NCI-H2081 treated with DMSO at 0.1 percent for 48 hours (cell line): ENCODE data around the gene ROS1.
"Not testable (repeated sequence)": the region's sequence is repeated elsewhere in the genome, so short reads cannot be mapped to it uniquely, and the experiment has no call there.

ENCODE experiments used
- DNase-seq: peaks from one replicate; lab custom pipeline; 2025; lab: John Stamatoyannopoulos, UW

Gene ROS1

DNA sequence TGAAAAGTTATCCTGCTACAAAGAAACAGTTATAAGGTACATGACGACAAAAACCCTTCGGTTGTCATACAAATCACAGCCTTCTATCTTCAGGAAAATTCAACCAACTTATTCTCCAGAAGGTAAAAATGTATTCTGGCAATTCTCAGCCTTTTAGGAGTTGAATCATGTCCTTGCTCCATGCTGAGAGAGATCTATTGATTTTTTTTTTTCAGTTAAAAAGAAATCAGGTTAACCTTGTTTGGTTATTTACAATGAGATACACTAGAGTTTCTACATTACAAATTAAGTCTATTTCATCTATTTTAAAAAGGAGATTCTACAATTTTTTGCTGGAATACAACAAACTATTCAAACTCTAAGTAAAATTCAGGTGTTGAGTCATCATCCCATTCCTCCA, 45.4 kb downstream of the ROS1 start:
- DNase-seq, result no peak

DNA sequence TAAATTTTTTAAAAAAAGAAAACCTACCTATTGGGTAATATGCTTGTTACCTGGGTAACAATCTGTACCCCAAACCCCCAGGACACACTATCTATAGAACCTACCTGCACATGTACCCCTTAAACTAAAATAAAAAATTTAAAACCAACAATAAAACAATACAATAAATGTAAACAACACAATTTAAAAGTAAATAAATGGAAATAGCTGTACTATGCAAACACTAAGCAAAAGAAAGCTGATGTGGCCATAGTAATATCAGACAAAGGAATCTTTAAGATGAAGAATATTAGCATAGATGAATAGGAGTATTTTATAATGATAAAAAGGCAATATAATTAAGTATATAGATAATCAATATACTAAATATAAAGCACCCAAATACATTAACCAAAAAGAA, 50.3 kb downstream of the ROS1 start:
- no peak for DNase-seq

DNA sequence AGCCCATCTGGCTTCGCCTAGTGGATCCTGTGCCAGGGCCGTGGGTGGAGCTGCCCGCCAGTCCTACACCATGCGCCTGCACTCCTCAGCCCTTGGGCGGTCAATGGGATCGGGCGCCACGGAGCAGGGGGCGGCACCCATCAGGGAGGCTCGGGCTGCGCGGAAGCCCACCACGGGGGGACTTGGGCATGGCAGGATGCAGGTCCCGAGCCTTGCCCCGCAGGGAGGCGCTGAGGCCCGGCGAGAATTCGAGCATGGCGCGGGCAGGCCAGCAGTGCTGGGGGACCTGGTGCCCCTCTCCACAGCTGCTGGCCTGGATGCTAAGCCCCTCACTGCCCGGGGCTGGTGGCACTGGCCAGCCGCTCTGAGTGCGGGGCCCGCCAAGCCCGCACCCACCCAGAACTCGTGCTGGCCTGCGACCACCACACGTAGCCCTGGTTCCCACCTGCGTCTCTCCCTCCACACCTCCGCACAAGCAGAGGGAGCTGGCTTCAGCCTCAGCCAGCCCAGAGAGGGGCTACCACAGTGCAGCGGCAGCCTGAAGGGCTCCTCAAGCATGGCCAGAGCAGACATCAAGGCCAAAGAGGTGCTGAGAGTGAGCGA, 52.4 kb downstream of the ROS1 start:
- DNase-seq, result no peak

DNA sequence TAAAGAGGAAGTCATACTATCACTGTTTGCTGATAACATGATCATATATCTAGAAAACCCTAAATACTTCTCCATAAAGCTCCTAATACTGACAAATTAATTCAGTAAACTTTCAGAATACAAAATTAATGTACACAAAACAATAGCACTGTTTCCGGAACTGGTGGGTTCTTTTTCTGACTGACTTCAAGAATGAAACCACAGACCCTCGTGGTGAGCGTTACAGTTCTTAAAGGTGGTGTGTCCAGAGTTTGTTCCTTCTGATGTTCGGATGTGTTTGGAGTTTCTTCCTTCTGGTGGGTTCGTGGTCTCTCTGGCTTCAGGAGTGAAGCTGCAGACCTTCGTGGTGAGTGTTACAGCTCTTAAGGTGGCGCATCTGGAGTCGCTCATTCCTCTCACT, 53.5 kb downstream of the ROS1 start:
- DNase-seq, result not testable (repeated sequence)

DNA sequence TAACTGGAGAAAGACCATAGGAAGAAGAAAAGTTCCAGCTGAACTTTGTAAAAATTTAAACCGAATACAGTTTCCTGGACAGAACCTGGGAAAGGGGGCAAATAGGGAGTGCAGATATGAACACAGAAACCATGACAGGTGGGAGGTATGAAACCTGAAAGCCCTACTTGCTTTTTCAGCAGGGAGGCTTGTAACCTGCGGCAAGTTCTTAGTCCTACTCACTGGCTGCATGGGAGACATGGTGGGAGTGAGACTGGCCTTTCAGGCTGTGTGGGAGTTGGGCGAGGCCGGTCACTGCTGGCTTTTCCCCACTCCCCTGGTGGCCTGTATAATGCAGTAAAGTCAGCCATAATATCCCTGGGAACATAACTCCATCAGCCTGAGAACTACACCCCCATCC, 54.2 kb downstream of the ROS1 start:
- DNase-seq, result no peak

DNA sequence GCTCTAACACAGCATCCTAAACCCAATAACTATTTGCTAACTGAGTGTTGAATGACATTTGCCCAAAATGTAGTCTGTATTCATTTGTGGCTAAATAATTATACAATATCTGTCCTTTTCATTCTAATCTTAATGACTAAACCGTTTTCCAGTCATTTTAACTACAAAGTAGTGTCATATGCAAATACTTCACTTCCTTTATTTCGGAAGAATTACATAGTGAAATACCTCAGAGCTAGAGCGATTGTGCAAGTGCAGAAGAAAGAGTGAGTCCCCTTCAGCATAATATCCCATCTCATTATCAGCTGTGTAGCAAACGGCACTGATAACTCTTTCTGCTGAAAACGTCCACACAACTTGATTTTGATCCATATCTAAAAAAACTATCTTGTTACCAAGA, 66.2 kb downstream of the ROS1 start:
- no peak for DNase-seq

DNA sequence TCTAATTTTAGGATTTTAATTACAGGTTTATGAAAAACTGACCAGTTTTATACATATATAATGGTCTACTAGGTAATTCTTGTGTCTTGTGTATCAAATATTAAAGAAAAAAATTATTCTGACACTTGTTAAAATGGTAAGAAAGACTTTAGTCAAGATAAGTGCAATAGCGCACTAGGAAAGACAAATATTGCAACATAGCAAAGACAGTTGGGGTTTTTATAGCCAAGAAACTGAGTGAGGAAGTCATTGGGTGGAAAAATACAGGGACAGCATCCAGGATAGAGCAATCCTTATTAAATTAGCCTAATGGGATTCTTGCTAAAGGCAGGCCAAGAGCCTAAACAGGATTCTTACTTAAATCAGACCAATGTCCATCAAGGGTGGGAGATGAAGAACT, 71.1 kb downstream of the ROS1 start:
- no peak for DNase-seq

DNA sequence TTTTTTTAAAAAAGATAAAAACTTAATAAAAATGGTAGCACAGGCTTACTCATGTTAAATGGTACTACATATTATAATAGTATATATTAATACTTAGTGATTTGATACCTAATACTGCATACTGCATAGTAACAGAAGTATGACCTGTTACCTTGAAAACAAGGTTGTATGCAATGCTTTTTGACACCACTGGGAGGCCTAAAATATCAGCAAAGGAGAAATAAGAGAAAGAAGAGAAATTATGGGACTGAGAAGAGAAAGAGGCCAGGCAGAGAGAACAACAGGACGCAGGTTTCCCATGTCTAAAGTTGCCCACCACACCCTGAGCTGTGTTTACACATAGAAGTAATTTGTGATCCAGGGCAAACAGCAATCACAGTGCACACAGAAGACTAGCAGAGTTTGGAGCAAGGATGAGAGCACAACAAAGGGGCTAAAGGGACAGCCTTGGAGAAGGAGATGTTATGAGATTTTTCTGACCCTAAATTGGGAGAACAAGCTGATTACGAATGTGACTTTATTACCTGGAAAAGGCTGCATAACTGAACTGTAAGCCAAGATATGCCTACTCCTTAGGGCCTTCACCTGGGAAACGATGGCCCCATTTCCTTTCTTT, 73.2 kb downstream of the ROS1 start:
- no peak for DNase-seq

DNA sequence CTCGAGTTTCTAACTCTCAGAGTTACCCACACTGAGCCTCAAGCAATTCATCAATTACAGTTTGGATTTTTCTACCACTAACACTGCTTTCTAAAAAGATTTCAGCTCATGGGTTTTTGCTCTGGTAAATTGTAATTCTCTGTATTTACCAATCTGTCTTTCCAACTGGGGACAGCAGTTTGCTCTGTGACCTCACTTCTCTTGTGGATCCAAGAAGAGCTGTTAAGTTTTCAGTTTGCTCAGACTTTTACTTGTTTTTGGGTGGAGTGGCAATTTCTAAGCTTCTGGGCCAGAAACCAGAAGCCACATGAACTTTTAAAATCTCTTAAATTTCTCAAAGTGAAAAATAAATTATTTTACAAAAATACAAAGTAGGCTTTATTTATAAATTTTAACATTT, 74.2 kb downstream of the ROS1 start:
- no peak for DNase-seq

DNA sequence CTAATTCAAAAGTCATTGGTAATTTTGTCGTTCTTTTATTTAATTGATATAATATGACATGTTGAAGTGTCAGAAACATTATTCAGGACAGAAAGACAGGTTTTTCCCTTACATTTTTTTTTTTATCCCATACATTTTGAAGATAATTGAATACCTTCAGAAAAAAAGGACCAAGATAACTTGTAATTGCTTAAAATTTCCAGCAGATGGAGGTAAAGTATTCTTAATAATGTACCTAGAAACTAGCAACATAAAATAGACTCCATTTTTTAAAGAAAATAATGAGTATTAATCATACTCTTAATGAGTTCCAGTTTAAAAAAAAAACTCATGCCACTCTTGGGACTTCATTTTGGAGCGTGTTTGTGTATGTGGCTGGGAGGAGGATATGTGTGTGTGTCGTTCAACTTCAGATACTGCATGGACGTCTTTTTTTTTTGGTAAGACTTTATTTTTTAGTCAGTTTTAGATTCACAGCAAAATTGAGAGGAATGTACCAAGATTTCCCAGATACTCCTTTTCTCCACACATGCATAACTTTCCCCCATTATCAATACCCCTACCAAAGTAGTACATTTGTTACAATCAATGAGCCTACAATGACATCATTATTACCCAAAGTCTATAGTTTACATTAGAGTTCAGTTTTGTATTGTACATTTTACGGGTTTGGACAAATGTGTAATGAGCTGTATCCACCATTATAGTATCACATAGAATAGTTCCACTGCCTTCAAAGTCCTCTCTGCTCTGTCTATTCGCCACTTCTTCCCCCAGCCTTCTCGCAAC, 79.4 kb downstream of the ROS1 start:
- DNase-seq, result no peak

DNA sequence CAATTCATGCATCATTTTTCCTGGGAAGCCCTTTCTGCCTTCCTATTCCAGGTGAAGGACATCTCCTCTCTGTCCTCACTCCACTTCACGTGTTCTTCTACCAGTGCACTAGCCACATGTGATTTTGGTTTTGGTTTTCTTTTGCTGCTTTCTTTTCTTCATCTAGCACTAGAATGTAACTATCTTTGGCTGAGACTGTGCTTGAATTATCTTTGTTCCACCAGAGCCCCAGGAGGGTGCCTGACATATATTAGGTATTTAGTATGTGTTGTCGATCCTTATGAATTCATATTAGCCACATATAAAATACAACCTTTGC, 80.5 kb downstream of the ROS1 start:
- DNase-seq, result no peak

DNA sequence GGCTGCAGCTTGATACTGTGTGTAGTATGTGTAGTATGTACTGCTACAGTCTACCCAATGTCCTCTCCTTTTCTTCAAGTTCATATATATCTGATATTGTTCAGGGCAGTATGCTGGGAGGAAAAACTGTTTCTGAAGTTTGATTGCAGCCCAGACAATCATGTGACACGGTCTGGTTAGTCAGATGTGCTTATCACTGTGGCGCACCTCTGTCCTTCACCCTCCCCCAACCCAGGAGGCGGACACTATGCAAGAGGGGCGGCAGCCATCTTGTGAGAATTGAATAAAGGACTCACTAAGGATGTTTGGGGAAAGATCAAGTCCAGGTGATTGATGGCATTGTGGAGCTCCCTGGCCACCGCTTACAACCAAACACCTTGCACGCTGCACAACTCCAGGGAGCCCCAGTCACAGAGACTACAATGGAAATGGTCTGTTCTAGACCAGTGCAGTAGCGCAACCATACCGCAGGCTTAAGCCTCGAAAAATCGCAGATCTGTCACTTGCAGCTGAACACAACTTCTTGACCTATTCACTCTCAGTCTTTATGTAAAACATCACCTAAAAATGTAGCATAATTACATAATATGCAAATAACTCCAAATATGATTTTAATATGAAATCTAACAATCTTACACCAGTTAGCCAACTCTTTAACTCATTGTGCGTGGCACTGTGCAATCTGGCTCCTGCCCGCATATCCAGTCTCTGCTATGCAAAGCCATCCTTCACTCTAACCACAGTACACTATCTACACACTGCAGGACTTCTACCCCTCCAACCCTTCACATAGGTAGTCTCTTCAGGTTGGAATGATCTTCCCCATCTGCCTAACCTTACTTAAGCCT, 81.1 kb downstream of the ROS1 start:
- DNase-seq, result no peak

DNA sequence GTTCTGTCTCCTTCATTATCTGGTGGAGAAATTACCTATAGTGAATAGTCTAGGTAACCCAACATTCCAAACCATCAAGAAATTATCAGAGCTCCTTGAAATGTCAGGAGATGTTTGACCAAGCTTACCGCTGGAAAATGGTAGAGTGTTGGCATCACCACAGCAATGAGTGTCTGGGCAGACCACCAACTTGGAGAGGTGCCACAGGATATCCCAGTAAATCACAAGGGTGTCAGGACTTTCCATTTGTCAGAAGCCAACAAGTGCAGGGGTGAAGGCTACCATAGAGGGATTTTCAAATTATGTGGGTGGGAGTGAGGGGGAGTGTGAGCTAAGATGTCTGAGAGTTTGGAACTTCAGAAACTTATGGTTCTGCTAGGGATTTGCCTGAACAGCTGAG, 87.2 kb downstream of the ROS1 start:
- no peak for DNase-seq

DNA sequence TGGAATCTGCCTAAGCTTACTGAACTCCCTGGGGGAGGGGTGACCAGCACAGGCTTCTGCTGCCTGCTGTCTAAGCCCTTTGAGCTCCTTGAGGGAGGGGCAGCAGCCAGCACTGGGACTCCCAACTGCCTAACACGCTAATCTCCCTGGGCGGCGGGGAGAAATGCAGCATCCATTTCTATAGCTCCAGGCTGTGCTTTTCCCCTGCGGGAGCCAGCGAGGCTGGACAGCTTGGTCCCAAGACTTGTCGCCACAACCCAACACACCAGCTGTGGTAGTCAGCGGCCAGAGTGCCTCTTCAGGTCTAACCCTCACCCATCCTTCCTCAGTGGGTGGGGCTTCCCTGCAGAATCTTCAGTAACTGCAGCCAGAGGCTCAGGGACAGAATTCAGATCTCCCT, 95.8 kb downstream of the ROS1 start:
- no peak for DNase-seq

DNA sequence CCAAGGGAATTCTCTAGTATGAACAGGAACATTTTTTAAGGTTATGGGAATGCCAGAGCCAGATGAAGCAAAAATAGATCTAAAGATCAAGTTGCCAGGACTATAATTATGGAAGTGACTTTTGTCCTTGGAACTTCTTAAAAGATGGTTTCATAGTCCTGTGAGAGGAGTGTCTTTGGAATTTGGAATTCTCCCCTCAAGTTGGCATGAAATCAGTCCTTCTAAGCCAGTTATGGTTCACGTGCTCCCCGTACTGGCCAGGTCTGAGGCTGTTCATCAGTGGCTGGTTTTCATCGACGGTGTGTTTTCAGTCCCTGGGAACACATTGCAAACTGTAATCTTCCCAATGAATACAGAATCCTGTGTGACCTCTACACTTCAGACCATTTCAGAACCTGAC, 97.2 kb downstream of the ROS1 start:
- no peak for DNase-seq

DNA sequence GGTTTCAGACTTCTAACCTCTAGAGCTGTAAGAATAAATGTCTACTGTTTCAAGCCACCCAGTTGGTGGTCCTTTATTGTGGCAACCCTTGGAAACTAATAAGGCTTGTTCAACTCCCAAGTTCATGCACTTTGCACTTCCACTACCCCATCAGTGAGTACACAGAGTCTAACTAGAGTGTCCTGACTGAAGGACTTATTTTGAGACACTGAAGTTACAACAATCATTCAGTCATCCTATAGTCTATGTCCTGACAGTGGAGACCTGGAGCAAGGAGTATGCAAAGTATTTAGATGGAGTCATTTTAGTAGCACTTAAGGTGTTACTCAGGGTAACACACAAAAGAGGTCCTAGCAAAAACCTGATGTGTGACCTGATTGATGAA, 97.7 kb downstream of the ROS1 start:
- no peak for DNase-seq

DNA sequence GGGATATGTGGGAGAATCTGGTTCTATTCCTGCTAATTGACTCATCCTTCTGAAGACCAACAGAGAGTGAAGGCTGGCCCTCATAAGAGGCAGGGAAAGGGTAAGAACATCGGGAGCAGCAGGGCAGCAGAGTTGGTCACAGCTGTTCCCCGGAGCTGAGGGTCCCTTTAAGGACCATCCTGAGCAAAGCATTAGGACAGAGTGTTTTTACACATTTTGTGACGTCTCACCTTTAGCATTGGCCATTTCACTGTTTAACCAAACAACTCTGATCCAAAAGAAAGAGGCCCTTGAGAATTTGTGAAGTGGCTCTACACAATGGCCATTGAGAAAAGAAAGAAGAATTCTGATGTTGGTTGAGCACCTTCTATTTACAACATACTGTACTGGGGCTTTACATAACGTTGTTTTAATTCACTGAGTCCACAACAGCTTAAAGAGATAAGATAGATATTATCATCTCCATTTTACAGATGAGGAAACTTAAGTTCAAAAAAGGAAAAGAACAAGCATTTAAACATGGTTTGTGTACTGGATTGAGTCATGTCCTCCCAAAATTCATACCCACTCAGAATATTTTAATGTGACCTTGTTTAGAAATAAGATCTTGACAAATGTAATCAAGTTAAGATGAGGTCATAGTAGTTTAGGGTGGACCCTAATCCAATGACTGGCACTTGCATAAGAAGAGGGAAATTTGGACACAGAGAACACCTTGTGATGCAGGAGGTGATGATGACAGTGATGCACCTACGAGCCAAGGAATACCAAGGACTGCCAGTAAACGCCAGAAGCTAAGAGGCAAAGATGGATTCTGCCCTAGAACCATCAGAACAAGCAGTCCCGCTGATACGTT, 98.4 kb downstream of the ROS1 start:
- no peak for DNase-seq

DNA sequence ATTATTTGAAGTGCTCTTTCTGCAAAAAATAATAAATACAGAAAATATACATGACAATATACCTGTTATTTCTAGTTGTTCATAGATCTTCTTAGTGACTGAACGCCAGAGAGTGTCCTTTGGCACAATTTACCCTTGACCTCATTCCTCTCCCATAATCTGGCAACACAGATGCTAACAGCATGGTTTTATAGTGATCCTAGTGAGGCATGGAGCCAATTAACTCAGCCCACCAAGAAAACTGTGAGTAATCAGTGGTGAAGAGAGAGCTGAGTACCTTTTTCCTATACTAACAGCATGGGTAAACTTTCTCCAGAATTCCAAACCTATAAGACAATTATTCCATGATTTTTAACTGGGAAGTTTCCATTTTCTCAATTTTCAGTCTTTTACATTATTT, 99.3 kb downstream of the ROS1 start:
- no peak for DNase-seq

DNA sequence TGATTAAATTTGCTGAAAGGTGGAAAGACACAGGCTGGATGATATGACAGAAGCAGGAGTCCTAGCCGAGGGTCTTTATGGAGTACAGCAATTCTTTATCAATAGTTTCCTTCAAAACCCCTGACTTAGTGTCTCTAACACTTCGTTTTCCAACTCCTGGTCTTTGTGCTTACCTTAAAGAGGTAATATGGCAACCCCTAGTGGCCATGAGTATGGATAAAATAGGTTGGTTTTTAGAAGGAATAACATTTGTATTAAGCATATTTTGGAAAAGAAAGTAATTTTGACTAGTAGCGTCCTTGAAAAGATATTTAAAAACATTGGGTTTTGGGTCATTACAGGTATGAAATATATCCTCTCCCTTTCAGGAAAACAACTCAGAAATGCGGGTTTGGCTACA, 108.5 kb downstream of the ROS1 start:
- no peak for DNase-seq

DNA sequence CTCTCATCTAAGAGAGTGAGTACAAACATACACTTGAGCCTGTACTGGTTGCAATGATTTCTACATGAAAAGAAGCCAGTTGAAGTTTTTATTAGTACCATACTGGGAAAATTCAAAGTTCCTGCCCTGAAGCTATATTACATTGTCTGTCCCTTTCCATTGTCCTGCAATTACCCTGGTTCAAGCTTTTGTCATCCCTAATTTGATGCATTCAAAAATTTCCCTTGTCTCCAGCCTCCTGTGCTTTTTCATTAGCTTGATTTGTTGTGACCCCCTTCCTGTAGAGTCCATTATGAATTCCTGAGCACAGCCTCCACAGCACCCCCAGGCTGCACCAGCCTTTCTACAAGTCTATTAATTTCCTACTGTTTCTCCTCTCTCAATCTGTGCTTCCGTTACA, 114.0 kb downstream of the ROS1 start:
- no peak for DNase-seq

DNA sequence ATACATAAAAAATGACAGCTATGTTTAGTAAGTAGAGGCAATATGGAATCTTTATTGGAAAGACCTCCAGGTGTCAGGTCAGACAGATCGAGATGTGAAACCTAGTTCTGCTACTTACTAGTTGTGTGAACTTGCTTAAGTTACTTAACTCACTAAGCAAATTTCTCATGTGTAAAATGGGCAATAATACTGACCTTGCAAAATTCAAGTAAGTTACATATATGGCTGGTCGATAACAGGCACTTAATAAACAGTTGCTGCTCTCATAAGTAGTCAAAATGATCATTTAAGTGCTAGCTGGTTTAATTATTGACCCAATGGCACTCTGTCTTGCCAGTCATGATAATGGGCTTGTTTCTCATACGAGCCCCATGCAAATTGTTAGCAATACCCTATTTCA, 114.4 kb downstream of the ROS1 start:
- no peak for DNase-seq

DNA sequence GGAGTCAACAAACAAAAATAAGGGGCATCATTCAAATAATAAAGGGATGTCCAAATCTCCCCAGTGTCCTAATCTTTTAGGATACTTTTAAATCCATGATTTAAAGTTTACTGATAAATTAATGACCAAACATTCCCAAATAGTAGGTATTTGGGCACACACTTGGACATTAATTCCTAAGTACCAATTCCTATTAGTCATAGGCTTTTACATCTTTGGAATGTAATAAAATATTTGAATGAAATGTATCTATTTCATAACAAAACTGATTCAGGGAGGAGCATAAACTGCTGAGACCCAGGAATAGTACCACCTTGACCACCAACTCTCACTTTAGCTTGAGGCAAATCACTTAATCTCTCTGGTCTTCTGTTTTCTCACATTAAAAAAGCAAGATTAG, 116.1 kb downstream of the ROS1 start:
- DNase-seq, result no peak
